HL-60 (cell line): ENCODE measurements around the gene PLEKHG7.
"Not testable (repeated sequence)": the region's sequence is repeated elsewhere in the genome, so short reads cannot be mapped to it uniquely, and the experiment has no call there.

Source experiments
- DNase-seq, 2 experiments: peaks; one replicate each; pipeline ENCODE4 v3.0.0-alpha.2; 2010 to 2020; ENCODE audit warnings: low read depth in 1 of 2, low spot score in 1 of 2
- H3K27ac ChIP-seq: fragments of 250-450 bp; sonication (Bioruptor Pico); replicated peaks from 2 replicates; pipeline ENCODE4 v1.5.1; 2020; ENCODE audit warnings: mild to moderate bottlenecking, moderate library complexity
- H3K27me3 ChIP-seq: fragments of 250-450 bp; sonication (Bioruptor Pico); 2 replicates; pipeline ENCODE4 v1.5.1; 2021; ENCODE audit warnings: mild to moderate bottlenecking, moderate library complexity; ENCODE audit not compliant: insufficient read depth, poor library complexity, severe bottlenecking
- H3K4me3 ChIP-seq: replicated peaks from 2 replicates; pipeline ENCODE4 v1.5.1; 2011; ENCODE audit warnings: mild to moderate bottlenecking, control low read depth, low read length; ENCODE audit not compliant: insufficient read depth
- GABPA ChIP-seq: IDR thresholded peaks from 2 replicates; pipeline ENCODE4 v1.6.1; 2012; ENCODE audit warnings: low read depth
- POLR2AphosphoS5 ChIP-seq: IDR thresholded peaks from 2 replicates; pipeline ENCODE4 v1.6.1; 2012; ENCODE audit warnings: low read depth
- SPI1 ChIP-seq: IDR thresholded peaks from 2 replicates; pipeline ENCODE4 v1.6.1; 2012; ENCODE audit warnings: low read depth, mild to moderate bottlenecking, borderline replicate concordance
- TF ChIP-seq, protein P1 (sequence below): IDR thresholded peaks from one replicate; pipeline ENCODE4 v1.5.1; 2011; ENCODE audit warnings: low read length, control low read depth, inconsistent platforms; ENCODE audit not compliant: insufficient read depth
- TF ChIP-seq, protein P2 (sequence below): IDR thresholded peaks from 2 replicates; pipeline ENCODE4 v1.6.1; 2012; ENCODE audit warnings: low read depth; ENCODE audit not compliant: insufficient replicate concordance

Gene PLEKHG7

DNA sequence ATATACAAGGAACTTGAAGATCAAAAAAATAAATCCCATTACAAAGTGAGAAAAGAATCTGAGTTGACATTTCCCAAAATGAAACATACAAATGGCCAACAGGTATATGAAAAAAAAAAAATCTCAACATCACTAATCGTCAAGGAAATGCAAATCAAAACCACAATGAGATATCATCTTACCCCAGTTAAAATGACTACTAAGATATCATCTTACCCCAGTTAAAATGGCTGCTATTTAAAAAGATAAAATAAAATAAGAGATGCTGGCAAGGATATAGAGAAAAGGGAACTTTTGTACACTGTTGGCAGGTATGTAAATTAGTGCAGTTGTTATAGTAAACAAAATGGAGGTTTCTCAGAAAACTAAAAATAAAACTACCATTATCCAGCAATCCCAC is 44.4 kb downstream of the PLEKHG7 start:
- no peaks in the 10 kb centered on the region for H3K27me3 ChIP-seq
- no peak for TF ChIP-seq SPI1
- TF ChIP-seq, protein P1, sequence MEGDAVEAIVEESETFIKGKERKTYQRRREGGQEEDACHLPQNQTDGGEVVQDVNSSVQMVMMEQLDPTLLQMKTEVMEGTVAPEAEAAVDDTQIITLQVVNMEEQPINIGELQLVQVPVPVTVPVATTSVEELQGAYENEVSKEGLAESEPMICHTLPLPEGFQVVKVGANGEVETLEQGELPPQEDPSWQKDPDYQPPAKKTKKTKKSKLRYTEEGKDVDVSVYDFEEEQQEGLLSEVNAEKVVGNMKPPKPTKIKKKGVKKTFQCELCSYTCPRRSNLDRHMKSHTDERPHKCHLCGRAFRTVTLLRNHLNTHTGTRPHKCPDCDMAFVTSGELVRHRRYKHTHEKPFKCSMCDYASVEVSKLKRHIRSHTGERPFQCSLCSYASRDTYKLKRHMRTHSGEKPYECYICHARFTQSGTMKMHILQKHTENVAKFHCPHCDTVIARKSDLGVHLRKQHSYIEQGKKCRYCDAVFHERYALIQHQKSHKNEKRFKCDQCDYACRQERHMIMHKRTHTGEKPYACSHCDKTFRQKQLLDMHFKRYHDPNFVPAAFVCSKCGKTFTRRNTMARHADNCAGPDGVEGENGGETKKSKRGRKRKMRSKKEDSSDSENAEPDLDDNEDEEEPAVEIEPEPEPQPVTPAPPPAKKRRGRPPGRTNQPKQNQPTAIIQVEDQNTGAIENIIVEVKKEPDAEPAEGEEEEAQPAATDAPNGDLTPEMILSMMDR, result no peak
- TF ChIP-seq POLR2AphosphoS5, result no peak
- TF ChIP-seq, protein P2, sequence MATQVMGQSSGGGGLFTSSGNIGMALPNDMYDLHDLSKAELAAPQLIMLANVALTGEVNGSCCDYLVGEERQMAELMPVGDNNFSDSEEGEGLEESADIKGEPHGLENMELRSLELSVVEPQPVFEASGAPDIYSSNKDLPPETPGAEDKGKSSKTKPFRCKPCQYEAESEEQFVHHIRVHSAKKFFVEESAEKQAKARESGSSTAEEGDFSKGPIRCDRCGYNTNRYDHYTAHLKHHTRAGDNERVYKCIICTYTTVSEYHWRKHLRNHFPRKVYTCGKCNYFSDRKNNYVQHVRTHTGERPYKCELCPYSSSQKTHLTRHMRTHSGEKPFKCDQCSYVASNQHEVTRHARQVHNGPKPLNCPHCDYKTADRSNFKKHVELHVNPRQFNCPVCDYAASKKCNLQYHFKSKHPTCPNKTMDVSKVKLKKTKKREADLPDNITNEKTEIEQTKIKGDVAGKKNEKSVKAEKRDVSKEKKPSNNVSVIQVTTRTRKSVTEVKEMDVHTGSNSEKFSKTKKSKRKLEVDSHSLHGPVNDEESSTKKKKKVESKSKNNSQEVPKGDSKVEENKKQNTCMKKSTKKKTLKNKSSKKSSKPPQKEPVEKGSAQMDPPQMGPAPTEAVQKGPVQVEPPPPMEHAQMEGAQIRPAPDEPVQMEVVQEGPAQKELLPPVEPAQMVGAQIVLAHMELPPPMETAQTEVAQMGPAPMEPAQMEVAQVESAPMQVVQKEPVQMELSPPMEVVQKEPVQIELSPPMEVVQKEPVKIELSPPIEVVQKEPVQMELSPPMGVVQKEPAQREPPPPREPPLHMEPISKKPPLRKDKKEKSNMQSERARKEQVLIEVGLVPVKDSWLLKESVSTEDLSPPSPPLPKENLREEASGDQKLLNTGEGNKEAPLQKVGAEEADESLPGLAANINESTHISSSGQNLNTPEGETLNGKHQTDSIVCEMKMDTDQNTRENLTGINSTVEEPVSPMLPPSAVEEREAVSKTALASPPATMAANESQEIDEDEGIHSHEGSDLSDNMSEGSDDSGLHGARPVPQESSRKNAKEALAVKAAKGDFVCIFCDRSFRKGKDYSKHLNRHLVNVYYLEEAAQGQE, result no peak
- no peak for TF ChIP-seq GABPA
- no peak overlapping the region for H3K27ac ChIP-seq
- no peak for DNase-seq
- H3K4me3 ChIP-seq, result no peak overlapping the region

GRCh38 chr12:92749691-92750090 is 46.9 kb downstream of the PLEKHG7 start:
- not testable (repeated sequence) for DNase-seq, H3K27me3 ChIP-seq

DNA sequence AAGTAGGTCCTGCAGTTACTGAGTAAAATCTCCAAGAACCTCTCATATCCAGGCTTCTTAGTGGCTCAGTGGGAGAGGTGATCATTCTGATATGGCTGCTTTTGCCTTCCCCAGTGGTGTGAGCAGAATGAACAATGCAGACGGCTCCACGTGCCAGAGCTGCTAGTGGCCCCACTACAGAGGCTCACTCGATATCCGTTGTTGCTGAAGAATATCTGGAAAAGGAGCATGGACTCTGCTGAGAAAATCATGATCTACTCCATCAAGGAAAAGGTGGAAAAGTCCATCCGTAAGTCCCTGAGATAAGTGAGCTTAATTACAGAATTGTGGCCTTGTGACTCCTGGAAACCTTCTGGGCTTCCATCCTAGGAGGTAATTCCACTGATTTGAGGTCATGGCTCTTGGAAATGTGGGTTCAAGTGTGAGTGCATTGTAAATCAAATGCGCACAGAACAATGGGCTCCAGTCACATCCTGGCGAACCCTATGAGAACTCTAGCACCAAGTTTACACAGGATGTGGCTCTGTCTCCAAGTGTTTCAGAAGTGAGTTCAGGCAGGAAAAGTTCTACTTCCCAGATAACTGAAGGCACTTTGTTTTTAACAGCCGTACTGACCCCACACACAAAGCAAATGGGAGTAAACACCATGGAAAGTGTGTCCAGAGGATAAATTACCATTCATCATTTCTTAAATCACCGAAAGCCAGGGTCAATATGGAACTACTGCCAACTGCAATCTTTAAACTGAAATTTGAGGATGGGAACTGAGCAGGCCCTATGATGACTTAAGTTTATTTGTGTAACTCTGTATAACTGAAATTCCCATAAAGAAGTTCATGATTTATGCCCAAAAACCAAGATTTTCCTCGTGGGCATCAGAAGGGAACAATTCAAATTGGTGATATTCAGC is 51.4 kb downstream of the PLEKHG7 start:
- TF ChIP-seq SPI1 (no peak), POLR2AphosphoS5 (no peak), GABPA (no peak)
- TF ChIP-seq, protein P1, result no peak
- TF ChIP-seq, protein P2, result no peak
- no peak for DNase-seq
- H3K4me3 ChIP-seq, result no peak overlapping the region
- no peak overlapping the region for H3K27ac ChIP-seq
- no peaks in the 10 kb centered on the region for H3K27me3 ChIP-seq

More at GRCh38 chr12:92749691-92750090, 46.9 kb downstream of the PLEKHG7 start:
- H3K4me3 ChIP-seq, H3K27ac ChIP-seq: not testable (repeated sequence)

- H3K4me3 ChIP-seq, result no peak overlapping the region
- no peak overlapping the region for H3K27ac ChIP-seq
- TF ChIP-seq SPI1 (no peak), POLR2AphosphoS5 (no peak), GABPA (no peak)
- TF ChIP-seq, protein P2, result no peak
- TF ChIP-seq, protein P1, result no peak
- H3K27me3 ChIP-seq, result no peaks in the 10 kb centered on the region
- DNase-seq, result no peak
Measured at GRCh38 chr12:92756898-92757596, 54.3 kb downstream of the PLEKHG7 start.
